Measurements from ENCODE around the gene AP3D1. TPM values are rescaled to one million over a fixed set of nuclear protein-coding genes. Genes with fewer than 3 reads are reported as not detected.

The AP3D1 gene
- total RNA-seq, 1 donor from 2014 or later: 146 TPM

DNA sequence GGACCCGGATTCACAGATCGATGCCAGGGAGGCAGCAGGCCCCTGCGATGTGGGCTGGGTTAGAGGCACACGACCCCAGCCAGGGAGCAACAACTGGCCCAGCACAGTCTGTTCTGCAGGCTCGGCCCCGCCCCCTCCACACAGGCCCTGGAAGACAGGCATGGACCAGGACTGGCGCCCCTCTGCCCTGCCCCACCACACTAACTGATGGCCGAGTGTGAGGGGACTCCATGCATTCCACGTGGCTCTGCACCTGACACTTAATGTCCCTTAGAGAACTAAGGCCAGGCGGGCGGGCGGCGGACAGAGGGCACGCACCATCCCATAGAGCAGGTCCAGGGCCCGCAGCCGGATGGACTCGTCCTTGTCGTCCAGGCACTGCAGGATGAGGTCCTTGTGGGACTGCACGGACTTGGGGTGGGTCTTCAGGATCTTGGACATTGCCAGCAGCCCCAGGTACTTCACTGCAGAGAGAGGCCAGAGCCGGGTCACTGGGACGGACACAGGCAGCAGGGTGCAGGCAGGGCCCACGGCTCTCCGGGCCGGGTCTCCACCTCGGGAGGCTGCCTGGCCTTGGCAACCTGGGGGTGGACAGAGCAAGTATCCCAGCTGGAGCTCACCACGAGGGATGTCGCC, 29.8 kb downstream of the AP3D1 start:
- peaks cover 2% of the 10 kb centered on the region for H3K36me3 Mint-ChIP-seq (ENCODE audit: low read depth)

DNA sequence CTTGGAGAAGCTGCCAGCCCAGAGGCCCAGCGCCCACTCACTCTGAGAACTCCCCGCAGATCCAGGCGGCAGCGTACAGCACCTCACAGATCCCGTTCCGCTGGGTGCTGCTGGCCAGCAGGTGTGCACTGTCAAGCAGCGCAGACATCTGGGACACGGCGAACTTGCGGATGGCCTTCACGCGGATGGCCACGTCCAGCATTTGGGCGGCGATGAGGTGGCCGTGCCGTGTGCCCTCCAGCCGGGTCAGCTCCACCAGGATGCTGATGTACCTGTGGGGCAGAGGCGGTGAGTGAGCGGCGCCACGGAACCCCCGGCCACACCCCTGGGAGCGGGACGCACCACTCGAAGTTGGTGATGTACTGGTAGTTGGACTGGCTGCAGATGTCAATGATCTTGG, 30.5 kb downstream of the AP3D1 start:
- no peaks in the 10 kb centered on the region for H3K9me3 Mint-ChIP-seq
- peaks cover 2% of the 10 kb centered on the region for H3K36me3 Mint-ChIP-seq (ENCODE audit: low read depth)
- H3K27me3 Mint-ChIP-seq (ENCODE audit: low read depth): no peaks in the 10 kb centered on the region
- no peaks in the 10 kb centered on the region for H3K4me1 Mint-ChIP-seq
- TF ChIP-seq, protein P1, sequence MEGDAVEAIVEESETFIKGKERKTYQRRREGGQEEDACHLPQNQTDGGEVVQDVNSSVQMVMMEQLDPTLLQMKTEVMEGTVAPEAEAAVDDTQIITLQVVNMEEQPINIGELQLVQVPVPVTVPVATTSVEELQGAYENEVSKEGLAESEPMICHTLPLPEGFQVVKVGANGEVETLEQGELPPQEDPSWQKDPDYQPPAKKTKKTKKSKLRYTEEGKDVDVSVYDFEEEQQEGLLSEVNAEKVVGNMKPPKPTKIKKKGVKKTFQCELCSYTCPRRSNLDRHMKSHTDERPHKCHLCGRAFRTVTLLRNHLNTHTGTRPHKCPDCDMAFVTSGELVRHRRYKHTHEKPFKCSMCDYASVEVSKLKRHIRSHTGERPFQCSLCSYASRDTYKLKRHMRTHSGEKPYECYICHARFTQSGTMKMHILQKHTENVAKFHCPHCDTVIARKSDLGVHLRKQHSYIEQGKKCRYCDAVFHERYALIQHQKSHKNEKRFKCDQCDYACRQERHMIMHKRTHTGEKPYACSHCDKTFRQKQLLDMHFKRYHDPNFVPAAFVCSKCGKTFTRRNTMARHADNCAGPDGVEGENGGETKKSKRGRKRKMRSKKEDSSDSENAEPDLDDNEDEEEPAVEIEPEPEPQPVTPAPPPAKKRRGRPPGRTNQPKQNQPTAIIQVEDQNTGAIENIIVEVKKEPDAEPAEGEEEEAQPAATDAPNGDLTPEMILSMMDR (conservative IDR thresholded peaks at IDR 0.05): no peak
- DNase-seq (ENCODE audit: low read depth, low spot score): no peak
- H3K4me3 Mint-ChIP-seq: no peak overlapping the region
- no peak overlapping the region for H3K27ac Mint-ChIP-seq (ENCODE audit: unreplicated experiment)

More for the DNA sequence above, 29.8 kb downstream of the AP3D1 start:
- Mint-ChIP-seq H3K27me3 (ENCODE audit: low read depth) (no peaks in the 10 kb centered on the region), H3K9me3 (no peaks in the 10 kb centered on the region), H3K4me1 (no peaks in the 10 kb centered on the region), H3K27ac (ENCODE audit: unreplicated experiment) (no peak overlapping the region), H3K4me3 (no peak overlapping the region)
- TF ChIP-seq, protein P1 (conservative IDR thresholded peaks at IDR 0.05): no peak
- DNase-seq (ENCODE audit: low read depth, low spot score): no peak

DNA sequence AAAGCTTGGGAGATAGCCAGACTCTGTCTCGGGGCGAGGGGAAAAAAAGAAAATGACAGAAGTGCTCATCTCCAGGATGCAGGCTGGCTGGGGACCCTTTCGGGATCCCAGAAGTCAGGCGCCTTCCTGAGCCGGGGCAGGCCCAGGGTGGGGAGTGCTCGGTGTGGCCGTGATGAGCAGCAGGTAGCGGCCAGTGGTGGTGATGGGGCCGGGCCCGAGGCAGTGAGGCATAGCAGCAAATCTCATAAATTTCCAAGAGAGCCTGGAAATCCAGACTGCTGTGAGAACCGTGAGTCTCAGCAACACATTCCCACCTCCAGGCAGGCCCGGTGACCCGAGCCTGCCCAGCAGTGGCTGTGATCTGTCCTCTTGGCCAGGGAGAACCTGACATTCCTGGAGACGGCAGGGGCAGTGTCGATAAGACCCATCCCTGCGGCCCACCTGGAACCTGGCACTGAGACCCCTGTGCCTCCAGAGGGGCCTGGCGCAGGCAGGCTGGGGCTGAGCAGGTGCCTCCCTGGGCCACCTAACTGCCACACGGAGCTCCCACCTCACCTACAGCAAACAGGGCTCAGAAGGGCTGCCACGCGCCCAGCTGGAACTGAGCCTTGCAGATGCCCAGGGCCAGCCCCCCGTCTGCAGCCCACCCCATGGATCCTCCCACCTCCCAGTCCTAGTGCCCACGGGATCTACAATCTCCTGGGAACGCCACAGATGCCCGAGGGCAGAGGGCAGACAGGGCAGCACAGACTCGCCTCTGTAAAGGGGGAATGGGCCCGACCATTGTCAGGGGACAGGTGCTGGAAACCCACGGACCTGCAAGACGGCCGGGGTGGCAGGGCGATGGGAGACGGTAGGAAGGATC, 31.2 kb downstream of the AP3D1 start:
- no peak overlapping the region for H3K4me3 Mint-ChIP-seq

DNA sequence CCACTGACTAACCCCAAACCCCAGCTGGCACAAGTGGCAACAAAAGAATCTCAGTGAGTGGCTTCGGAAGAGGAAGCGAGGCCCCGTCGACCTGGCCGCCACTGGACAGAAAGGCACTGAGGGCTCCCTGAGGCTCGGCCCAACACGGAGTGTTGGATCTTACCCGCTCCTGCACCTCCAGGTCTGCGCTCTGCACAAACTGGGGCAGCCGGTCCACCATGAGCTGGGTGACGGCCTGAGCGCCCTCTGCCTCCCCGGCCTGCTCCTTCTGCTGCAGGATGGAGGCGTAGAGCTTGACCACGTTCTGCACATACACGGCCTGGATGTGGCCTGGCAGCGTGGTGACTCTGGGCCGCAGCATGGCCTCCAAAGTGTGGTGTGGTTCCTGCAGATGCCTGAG, 32.9 kb downstream of the AP3D1 start:
- TF ChIP-seq, protein P1 (conservative IDR thresholded peaks at IDR 0.05): no peak
- Mint-ChIP-seq H3K36me3 (ENCODE audit: low read depth) (peaks cover 6% of the 10 kb centered on the region), H3K4me3 (no peak overlapping the region), H3K27ac (ENCODE audit: unreplicated experiment) (no peak overlapping the region), H3K27me3 (ENCODE audit: low read depth) (no peaks in the 10 kb centered on the region), H3K9me3 (no peaks in the 10 kb centered on the region), H3K4me1 (no peaks in the 10 kb centered on the region)
- no peak for DNase-seq (ENCODE audit: low read depth, low spot score)

More for the DNA sequence above, 31.2 kb downstream of the AP3D1 start:
- DNase-seq (ENCODE audit: low read depth, low spot score): no peak
- TF ChIP-seq, protein P1 (conservative IDR thresholded peaks at IDR 0.05): no peak
- H3K36me3 Mint-ChIP-seq (ENCODE audit: low read depth): peaks cover 2% of the 10 kb centered on the region
- no peak overlapping the region for H3K27ac Mint-ChIP-seq (ENCODE audit: unreplicated experiment)
- no peaks in the 10 kb centered on the region for H3K27me3 Mint-ChIP-seq (ENCODE audit: low read depth)
- H3K9me3 Mint-ChIP-seq: no peaks in the 10 kb centered on the region
- H3K4me1 Mint-ChIP-seq: no peaks in the 10 kb centered on the region

DNA sequence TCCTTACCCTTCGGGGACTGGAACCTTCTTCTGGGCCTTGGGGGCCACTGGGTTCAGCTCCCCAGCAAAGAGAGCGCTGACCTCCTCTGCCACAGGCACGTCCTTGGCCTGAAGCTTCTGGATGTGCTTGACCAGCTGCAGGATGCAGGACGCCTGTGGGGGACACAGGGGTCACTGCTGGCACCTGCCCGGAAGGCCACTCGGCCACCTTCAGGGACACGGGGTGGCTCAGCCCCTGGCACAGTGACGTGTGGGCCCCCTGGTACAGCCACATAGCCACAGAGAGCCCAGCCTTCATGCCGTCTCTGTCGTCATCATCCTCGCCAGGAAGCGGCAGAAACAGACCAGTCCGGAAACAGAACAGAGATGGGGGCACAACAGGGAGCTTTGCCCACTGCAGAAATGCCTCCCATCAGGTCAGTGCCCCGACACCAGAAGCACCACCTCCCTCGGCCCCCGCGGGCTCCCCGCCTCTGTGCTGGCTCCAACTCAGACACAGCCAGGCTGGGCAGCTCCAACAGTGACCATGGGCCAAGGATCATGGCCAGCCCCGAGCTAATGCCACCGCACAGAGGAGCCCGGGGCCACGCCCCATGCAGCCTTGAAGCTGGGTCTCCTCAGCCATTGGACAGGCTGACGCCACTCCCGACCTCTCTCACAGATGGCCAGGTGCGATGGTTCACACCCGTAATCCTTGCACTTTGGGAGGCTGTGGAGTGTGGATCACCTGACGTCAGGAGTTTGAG, 34.0 kb downstream of the AP3D1 start:
- H3K9me3 Mint-ChIP-seq: no peaks in the 10 kb centered on the region
- H3K27me3 Mint-ChIP-seq (ENCODE audit: low read depth): no peaks in the 10 kb centered on the region
- no peak overlapping the region for H3K4me3 Mint-ChIP-seq
- no peak overlapping the region for H3K27ac Mint-ChIP-seq (ENCODE audit: unreplicated experiment)
- TF ChIP-seq, protein P1 (conservative IDR thresholded peaks at IDR 0.05): no peak
- no peak for DNase-seq (ENCODE audit: low read depth, low spot score)
- peaks cover 8% of the 10 kb centered on the region for H3K36me3 Mint-ChIP-seq (ENCODE audit: low read depth)
- no peaks in the 10 kb centered on the region for H3K4me1 Mint-ChIP-seq

Measured in neural crest cell (in vitro differentiated cells).